Activated T-helper 1 cell treated with anti-CD3 and anti-CD28 coated beads, Interleukin-12 subunit alpha, Interleukin-12 subunit beta, Interleukin-2, Interleukin-4 antibody, amounts not matched to agents 30 ng/mL and 10 ng/mL and 1 ng/mL, durations not matched to agents 14 hours and 24 hours and 36 hours (primary cell): ENCODE results near the gene WDFY1. TPM values are rescaled to one million over a fixed set of nuclear protein-coding genes. Genes with fewer than 3 reads are reported as not detected.

Experiments
- DNase-seq: peaks from one replicate; pipeline ENCODE4 v3.0.0; 2021; ENCODE audit warnings: low spot score
- H3K27ac Mint-ChIP-seq: one replicate; pipeline ENCODE4 v1.8.0; 2021; ENCODE audit warnings: mild to moderate bottlenecking, mixed read lengths
- H3K27me3 Mint-ChIP-seq: one replicate; pipeline ENCODE4 v1.8.0; 2022; ENCODE audit warnings: mild to moderate bottlenecking, moderate library complexity, mixed read lengths; ENCODE audit not compliant: insufficient read depth
- H3K36me3 Mint-ChIP-seq: one replicate; pipeline ENCODE4 v1.8.0; 2021; ENCODE audit warnings: low read depth, mixed read lengths
- H3K4me1 Mint-ChIP-seq: one replicate; pipeline ENCODE4 v1.8.0; 2021; ENCODE audit warnings: low read depth, mixed read lengths
- H3K4me3 Mint-ChIP-seq: one replicate; pipeline ENCODE4 v1.8.0; 2021; ENCODE audit warnings: mild to moderate bottlenecking, moderate library complexity, mixed read lengths
- H3K9me3 Mint-ChIP-seq: one replicate; pipeline ENCODE4 v1.8.0; 2021; ENCODE audit warnings: mixed read lengths
- intact Hi-C: fragments of 100-400 bp; cut with micrococcal nuclease; formaldehyde crosslinking; loops from one replicate; pipeline ENCODE4 v1.15.1; 2024
- total RNA-seq: library from RNA; stranded (reverse); gene quantifications from 2 replicates; pipeline ENCODE4 v1.2.3, GENCODE V29; 2022

WDFY1 gene
- total RNA-seq, 1 donor from 2014 or later, result 21.8 TPM

DNA sequence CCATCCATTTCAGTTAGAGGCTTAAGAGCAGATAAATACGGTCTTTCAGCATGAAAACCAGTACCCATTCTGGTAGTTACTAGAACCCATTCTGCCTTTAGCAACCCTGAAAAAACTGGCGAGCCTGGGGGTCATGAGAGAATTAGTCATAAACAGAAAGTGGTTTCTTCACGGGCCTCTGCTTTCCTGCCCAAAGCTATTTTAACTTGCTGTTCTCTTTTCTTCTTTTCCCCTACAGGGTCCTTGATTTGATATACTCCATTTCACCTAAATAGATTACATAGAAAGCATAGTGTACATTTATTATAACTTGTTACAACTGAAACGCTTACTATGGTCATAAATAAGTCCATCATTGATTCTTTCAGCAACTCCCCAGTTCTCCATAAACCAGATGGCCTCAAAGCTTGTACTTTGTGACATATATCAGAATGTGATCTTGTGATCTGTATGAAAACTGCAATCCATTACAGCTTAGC lies 48.3 kb downstream of the WDFY1 start:
- intact Hi-C loops, result loop anchor here (2.0 to 5.0 kb wide), 2 partner anchors 44 to 60 kb away; partner anchors contain the start of gene MRPL44
- H3K4me3 Mint-ChIP-seq, result peak overlapping the region; percentile 1
- no peak for DNase-seq
- no peaks in the 10 kb centered on the region for H3K27me3 Mint-ChIP-seq
- H3K27ac Mint-ChIP-seq, result no peak overlapping the region
- peaks cover 60% of the 10 kb centered on the region for H3K36me3 Mint-ChIP-seq
- H3K4me1 Mint-ChIP-seq, result peaks cover 22% of the 10 kb centered on the region
- no peaks in the 10 kb centered on the region for H3K9me3 Mint-ChIP-seq

DNA sequence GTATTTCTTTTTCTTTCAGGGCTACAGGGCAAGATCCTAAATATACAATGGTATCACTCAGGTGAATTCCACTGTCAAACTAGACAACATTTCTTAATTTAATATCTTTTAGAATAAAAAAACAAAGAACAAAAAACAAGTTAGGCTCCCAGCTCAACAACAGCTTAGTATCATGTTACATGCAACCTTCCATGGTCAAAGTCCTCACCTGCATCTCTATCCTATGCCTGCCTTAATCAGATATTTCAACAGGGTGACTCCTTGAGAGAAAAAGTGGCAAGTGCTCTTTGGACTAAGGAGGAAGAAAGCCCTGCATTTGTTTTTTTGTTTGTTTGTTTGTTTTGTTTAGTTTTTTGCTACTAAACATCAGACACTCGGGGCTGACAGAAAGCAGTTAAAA lies 50.2 kb downstream of the WDFY1 start:
- H3K27ac Mint-ChIP-seq, result no peak overlapping the region
- DNase-seq, result no peak
- H3K4me3 Mint-ChIP-seq, result no peak overlapping the region
- H3K9me3 Mint-ChIP-seq, result no peaks in the 10 kb centered on the region
- H3K36me3 Mint-ChIP-seq, result peaks cover 54% of the 10 kb centered on the region
- peaks cover 22% of the 10 kb centered on the region for H3K4me1 Mint-ChIP-seq
- intact Hi-C loops, result loop anchor here (5.0 kb wide), 1 partner anchor 62 kb away; the partner anchor contains the start of gene MRPL44
- H3K27me3 Mint-ChIP-seq, result no peaks in the 10 kb centered on the region

DNA sequence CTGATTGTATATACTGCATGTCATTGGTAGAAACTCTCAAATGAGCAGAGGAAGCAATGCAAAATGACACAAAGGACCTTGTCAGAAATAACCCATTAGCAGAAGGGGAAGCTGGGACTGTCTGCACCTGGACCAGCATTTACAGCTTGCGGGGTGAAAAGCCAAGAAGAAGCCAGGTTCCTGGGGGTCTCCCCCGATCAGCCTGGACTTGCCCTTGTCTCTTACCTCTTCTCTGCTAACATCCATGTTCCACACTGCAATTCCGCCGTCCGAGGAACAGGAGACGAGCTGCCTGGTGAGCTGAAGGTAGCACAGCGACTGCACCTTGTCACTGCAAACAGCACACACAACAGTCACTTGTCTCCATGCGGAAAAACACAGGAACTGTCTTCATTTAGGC lies 51.1 kb downstream of the WDFY1 start:
- intact Hi-C loops, result no loop called here
- Mint-ChIP-seq H3K27ac (no peak overlapping the region), H3K4me3 (no peak overlapping the region), H3K4me1 (peaks cover 29% of the 10 kb centered on the region), H3K27me3 (no peaks in the 10 kb centered on the region), H3K9me3 (peaks cover 7% of the 10 kb centered on the region), H3K36me3 (peaks cover 58% of the 10 kb centered on the region)
- DNase-seq, result no peak

- peaks cover 49% of the 10 kb centered on the region for H3K36me3 Mint-ChIP-seq
These were observed 54.4 kb downstream of the WDFY1 start for GRCh38 chr2:223890721-223891120.

GRCh38 chr2:223889229-223889628 lies 55.9 kb downstream of the WDFY1 start:
- no peak overlapping the region for H3K4me3 Mint-ChIP-seq
- intact Hi-C loops, result loop anchor here (2.0 kb wide), 1 partner anchor 52 kb away; no protein-coding TSS in a partner anchor
- no peak overlapping the region for H3K27ac Mint-ChIP-seq
- peaks cover 7% of the 10 kb centered on the region for H3K9me3 Mint-ChIP-seq
- H3K36me3 Mint-ChIP-seq, result peaks cover 49% of the 10 kb centered on the region
- H3K27me3 Mint-ChIP-seq, result no peaks in the 10 kb centered on the region
- H3K4me1 Mint-ChIP-seq, result peaks cover 21% of the 10 kb centered on the region
- DNase-seq, result no peak

More at GRCh38 chr2:223890721-223891120, 54.4 kb downstream of the WDFY1 start:
- Mint-ChIP-seq H3K9me3 (peaks cover 7% of the 10 kb centered on the region), H3K27ac (no peak overlapping the region), H3K4me1 (peaks cover 18% of the 10 kb centered on the region), H3K4me3 (no peak overlapping the region), H3K27me3 (no peaks in the 10 kb centered on the region)
- intact Hi-C loops, result no loop called here
- DNase-seq, result no peak

DNA sequence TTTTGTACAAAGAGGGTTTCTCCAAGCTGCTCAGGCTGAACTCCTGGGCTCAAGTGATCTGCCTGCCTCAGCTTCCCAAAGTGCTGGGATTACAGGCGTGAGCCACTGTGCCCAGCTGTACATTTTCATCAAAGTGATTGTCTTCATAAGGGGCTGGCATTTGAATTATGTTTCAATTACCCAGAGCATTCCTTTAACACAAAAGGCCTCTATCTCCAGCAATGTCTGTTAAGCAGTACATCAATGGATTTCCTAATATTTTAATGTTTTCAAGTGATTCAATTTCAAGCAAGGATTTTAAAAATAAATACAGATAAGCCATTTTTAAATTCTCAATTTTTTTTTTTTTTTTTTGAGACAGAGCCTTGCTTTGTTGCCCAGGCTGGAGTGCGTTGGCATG lies 56.9 kb downstream of the WDFY1 start:
- H3K27ac Mint-ChIP-seq, result no peak overlapping the region
- DNase-seq, result no peak
- peaks cover 44% of the 10 kb centered on the region for H3K36me3 Mint-ChIP-seq
- H3K9me3 Mint-ChIP-seq, result peaks cover 7% of the 10 kb centered on the region
- H3K4me1 Mint-ChIP-seq, result peaks cover 22% of the 10 kb centered on the region
- H3K4me3 Mint-ChIP-seq, result no peak overlapping the region
- no peaks in the 10 kb centered on the region for H3K27me3 Mint-ChIP-seq
- intact Hi-C loops, result loop anchor here (2.0 kb wide), 1 partner anchor 53 kb away; no protein-coding TSS in a partner anchor

DNA sequence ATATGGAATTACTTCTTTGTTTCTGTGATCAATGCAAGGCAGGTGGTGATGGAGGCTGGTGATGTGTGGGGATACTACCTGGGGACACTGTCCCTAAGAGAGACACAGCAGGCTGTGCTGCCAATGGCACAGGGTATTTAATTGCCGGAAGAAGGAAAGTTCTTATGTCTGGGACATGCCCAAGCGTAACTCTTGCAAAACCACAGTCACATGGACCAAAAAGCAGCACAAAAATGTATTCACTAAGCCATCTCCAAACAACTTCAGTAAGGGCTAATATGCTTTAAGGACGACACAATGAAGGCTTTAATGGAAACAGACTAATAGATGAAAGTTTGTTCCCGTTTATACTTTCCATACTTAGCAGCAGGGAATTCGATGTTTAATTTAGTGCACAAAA lies 58.0 kb downstream of the WDFY1 start:
- intact Hi-C loops, result no loop called here
- peaks cover 7% of the 10 kb centered on the region for H3K9me3 Mint-ChIP-seq
- H3K4me3 Mint-ChIP-seq, result no peak overlapping the region
- peaks cover 22% of the 10 kb centered on the region for H3K4me1 Mint-ChIP-seq
- DNase-seq, result no peak
- no peak overlapping the region for H3K27ac Mint-ChIP-seq
- H3K27me3 Mint-ChIP-seq, result no peaks in the 10 kb centered on the region
- peaks cover 40% of the 10 kb centered on the region for H3K36me3 Mint-ChIP-seq

- H3K36me3 Mint-ChIP-seq, result peaks cover 42% of the 10 kb centered on the region
- peaks cover 22% of the 10 kb centered on the region for H3K4me1 Mint-ChIP-seq
- H3K4me3 Mint-ChIP-seq, result no peak overlapping the region
- H3K9me3 Mint-ChIP-seq, result peaks cover 7% of the 10 kb centered on the region
- H3K27ac Mint-ChIP-seq, result no peak overlapping the region
- intact Hi-C loops, result no loop called here
- no peak for DNase-seq
- no peaks in the 10 kb centered on the region for H3K27me3 Mint-ChIP-seq
These were observed 58.4 kb downstream of the WDFY1 start for GRCh38 chr2:223886726-223887125.

DNA sequence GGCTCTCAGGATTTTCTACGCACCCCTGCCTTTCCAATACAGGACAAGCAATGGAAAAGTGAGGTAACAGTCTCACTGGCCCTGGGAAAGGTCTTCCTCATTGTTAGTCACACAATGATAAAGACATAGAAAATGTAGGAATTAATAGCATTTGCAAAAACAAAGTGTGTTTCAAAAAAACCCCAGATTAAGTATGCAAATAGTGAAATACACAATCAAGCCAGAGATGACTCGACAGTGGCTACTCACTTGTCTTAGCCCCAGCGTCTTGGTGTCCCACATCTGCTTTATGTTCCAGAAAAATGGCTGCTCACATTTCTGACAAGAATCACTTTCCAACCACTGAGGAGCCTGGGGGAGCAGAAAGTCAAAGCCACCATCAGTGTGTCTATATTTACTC lies 60.7 kb downstream of the WDFY1 start:
- no peak for DNase-seq
- Mint-ChIP-seq H3K27me3 (no peaks in the 10 kb centered on the region), H3K4me3 (no peak overlapping the region), H3K4me1 (peaks cover 19% of the 10 kb centered on the region), H3K36me3 (peaks cover 41% of the 10 kb centered on the region), H3K27ac (peak overlapping the region; percentile 29), H3K9me3 (peaks cover 4% of the 10 kb centered on the region)
- intact Hi-C loops, result no loop called here

- H3K36me3 Mint-ChIP-seq, result peaks cover 45% of the 10 kb centered on the region
- H3K27ac Mint-ChIP-seq, result no peak overlapping the region
- H3K9me3 Mint-ChIP-seq, result no peaks in the 10 kb centered on the region
- intact Hi-C loops, result no loop called here
- peaks cover 14% of the 10 kb centered on the region for H3K4me1 Mint-ChIP-seq
- no peak for DNase-seq
- no peaks in the 10 kb centered on the region for H3K27me3 Mint-ChIP-seq
- no peak overlapping the region for H3K4me3 Mint-ChIP-seq
These were observed 62.4 kb downstream of the WDFY1 start for GRCh38 chr2:223882715-223883114.

DNA sequence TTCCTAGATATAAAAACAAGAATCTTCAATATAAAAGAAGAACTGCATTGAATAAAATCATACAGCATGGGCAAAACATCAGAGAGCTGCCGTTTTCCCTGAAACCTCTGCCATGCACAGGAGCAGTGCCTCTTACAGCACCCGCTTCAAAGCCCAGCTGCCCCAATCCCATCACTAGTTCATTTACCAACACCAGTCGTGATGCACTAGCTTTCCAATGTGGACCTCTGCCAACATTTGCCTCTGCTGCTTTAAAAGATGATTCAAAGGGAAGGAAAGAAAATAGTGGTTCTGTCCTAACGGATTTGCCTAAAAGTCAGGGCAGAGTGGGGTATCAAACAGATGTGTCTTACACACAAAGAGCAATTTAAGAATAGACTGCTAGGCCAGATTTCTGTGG lies 64.3 kb downstream of the WDFY1 start:
- Mint-ChIP-seq H3K4me3 (no peak overlapping the region), H3K27ac (no peak overlapping the region), H3K4me1 (peaks cover 9% of the 10 kb centered on the region), H3K36me3 (peaks cover 47% of the 10 kb centered on the region), H3K27me3 (no peaks in the 10 kb centered on the region), H3K9me3 (no peaks in the 10 kb centered on the region)
- DNase-seq, result no peak
- intact Hi-C loops, result no loop called here

DNA sequence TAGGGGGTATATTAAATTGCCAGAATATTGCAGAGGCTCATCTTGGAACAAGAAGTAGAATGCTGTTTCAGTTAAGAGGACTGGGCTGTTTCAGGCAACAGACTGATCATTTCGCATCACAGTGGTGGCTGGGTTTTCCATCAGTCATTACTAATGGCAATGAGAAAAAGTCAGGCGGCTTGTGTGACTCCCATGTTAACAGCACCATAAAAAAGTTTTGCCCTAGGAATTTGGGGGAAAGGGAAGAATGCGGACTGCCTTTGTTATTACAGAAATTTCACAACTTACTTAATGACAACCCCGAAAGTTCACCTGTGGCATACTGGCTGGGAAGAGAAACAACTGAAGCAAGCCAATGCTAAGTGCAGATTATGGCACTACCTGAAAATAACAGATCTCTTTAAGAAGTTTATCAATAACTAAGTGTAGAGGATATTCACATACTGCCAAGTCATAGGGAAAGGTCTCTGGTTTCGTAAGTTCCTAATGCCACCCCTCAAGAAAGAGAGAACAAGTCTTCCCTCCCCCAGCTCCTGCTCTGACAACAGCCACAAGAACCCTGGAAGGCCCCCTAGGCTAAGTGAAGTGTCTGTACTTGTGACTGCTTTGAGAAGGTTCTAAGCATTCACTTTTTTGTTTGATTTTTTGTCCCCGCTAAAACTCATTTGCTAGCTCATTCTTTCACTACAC lies 67.3 kb downstream of the WDFY1 start:
- peaks cover 48% of the 10 kb centered on the region for H3K36me3 Mint-ChIP-seq
- no peaks in the 10 kb centered on the region for H3K4me1 Mint-ChIP-seq

GRCh38 chr2:223873672-223874071 lies 71.5 kb downstream of the WDFY1 start:
- no peaks in the 10 kb centered on the region for H3K9me3 Mint-ChIP-seq
- H3K36me3 Mint-ChIP-seq, result peaks cover 39% of the 10 kb centered on the region
- intact Hi-C loops, result no loop called here
- H3K4me3 Mint-ChIP-seq, result no peak overlapping the region
- H3K27me3 Mint-ChIP-seq, result no peaks in the 10 kb centered on the region
- no peak overlapping the region for H3K27ac Mint-ChIP-seq
- no peaks in the 10 kb centered on the region for H3K4me1 Mint-ChIP-seq
- DNase-seq, result no peak

More for the DNA sequence above, 67.3 kb downstream of the WDFY1 start:
- Mint-ChIP-seq H3K9me3 (no peaks in the 10 kb centered on the region), H3K27ac (no peak overlapping the region), H3K4me3 (no peak overlapping the region), H3K27me3 (no peaks in the 10 kb centered on the region)
- intact Hi-C loops, result no loop called here
- DNase-seq, result no peak
